GM21423 (cell line): ENCODE data around the gene PTP4A1.

ENCODE experiments used
- ATAC-seq: cut with Tn5 transposase; IDR thresholded peaks from one replicate; pipeline ENCODE4 v1.9.1; 2021; ENCODE audit warnings: mild to moderate bottlenecking, moderate library complexity; ENCODE audit not compliant: unreplicated experiment

PTP4A1 gene

GRCh38 chr6:63554782-63555181 is 17.5 kb upstream of the PTP4A1 start:
- ATAC-seq, result no peak

DNA sequence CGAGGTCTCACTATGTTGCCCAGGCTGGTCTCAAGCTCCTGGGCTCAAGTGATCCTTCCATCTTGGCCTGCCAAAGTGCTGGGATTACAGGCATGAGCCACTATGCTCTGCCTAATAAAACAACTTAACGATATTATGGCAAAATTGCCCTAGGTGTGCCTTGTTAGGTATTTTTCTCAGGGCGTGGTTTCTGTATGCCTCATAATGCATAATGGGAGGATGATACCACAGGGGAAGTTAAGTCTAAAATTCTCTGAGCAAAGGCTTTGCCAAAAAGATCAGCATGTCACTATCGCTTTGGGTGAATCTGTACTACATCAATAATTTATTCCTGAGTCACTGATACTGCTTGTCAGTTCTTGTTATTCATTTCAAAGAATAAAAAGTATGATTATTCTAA is 15.9 kb upstream of the PTP4A1 start:
- ATAC-seq, result no peak

- ATAC-seq, result peak; percentile 49
Observed at GRCh38 chr6:63558278-63558677, 14.0 kb upstream of the PTP4A1 start.

GRCh38 chr6:63560801-63561287 is 11.4 kb upstream of the PTP4A1 start:
- ATAC-seq, result no peak

- no peak for ATAC-seq
Observed at GRCh38 chr6:63561288-63561687, 11.0 kb upstream of the PTP4A1 start.

- ATAC-seq, result no peak
Observed at GRCh38 chr6:63563235-63563634, 9.0 kb upstream of the PTP4A1 start.

GRCh38 chr6:63565058-63565726 is 7.1 kb upstream of the PTP4A1 start:
- no peak for ATAC-seq

GRCh38 chr6:63565727-63566596 is 6.3 kb upstream of the PTP4A1 start:
- ATAC-seq, result no peak

- ATAC-seq, result no peak
Observed at GRCh38 chr6:63567966-63568365, 4.3 kb upstream of the PTP4A1 start.

DNA sequence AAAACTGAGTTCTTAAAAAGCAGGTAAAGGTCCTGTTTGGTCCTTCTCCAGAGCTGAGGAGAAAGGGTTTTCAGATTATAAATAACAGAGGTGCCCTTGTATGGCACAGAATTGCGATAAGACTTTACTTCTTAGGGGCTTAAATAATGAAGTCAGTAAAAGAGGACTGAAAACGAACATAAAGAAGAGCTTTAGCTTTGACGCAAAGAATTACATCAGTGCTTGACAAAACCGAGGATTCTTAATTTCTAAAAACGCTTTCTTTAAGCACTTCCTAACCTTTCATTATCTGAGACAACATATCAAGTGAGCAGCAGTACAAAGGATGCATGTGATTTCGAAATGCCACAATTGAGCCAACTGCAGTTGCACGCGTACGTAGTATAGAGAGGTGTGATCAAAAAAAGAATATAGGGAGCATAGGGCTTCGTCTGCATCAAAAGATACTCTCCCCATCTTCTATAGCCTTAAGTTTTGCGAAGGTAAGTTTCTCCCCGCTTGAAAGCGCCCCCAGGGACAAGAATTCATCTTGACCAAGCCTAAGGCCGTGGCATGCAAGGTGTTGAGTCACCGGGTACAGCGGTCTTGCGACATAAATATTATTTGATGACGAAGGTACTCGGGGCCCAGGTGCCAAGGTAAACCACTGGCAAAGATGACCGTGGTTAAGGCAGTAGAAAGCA is 778 bp upstream of the PTP4A1 start:
- ATAC-seq, result peak; percentile 8

- ATAC-seq, result no peak
Observed at GRCh38 chr6:63572747-63573075, 431 bp downstream of the PTP4A1 start.

- ATAC-seq, result peak; percentile 33
Observed at GRCh38 chr6:63573076-63573898, 1.0 kb downstream of the PTP4A1 start.

DNA sequence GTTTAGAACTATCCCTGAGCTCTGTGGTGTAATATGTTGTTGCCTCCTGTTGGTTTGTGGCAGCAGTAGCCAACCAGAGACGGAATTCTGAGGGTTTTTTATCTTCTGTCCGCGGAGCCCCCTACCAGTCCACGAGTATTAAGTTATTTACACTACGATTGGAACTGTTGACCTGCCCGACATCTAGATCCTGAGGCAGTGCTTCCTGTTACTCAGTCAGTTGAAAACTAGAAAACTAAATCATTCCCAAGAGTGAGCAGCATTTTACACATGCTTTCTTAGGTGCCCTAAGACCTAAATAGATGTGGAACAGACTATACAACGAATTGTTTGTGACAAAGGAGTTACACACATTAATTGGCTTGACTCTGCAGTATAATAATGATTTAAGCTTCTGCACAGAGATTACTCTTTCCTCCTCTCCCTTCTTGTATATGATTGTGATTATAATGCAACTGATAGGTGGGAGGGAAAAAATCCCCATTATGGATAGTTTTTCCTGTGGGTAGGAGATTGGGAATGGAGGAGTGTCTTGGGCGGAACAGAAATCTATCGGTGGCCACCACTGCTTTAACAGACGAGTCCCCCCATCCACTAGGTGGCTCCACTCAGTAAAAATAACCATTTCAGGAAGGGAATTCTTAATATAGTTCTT is 1.7 kb downstream of the PTP4A1 start:
- ATAC-seq, result no peak

DNA sequence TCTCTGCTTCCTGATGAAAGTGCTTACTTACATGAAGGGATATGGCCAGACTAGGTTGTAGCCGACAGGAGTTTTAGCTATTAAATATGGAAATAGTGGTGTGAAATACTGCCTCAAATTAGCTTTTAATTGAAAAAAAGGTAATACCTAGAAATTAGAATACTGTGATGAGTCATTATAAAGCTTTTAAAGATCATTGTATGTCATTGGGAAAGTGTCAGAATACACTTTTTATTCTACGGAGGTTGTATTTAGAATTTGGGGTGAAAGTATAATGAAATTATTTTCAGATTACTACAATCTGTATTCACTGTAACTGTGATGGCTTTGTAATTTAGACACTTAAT is 2.2 kb downstream of the PTP4A1 start:
- no peak for ATAC-seq

- no peak for ATAC-seq
Observed at GRCh38 chr6:63576147-63576772, 4.0 kb downstream of the PTP4A1 start.

GRCh38 chr6:63576985-63577712 is 4.9 kb downstream of the PTP4A1 start:
- ATAC-seq, result no peak

GRCh38 chr6:63578757-63579156 is 6.5 kb downstream of the PTP4A1 start:
- ATAC-seq, result no peak

- no peak for ATAC-seq
Observed at GRCh38 chr6:63579937-63580703, 7.8 kb downstream of the PTP4A1 start.

DNA sequence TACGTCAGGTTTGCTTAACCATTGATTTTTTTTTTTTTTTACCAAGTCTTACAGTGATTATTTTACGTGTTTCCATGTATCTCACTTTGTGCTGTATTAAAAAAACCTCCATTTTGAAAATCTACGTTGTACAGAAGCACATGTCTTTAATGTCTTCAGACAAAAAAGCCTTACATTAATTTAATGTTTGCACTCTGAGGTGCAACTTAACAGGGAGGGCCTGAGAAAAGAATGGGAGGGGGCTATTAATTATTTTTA is 8.4 kb downstream of the PTP4A1 start:
- no peak for ATAC-seq
